Measurements from ENCODE around the gene SUCLG2.

- TF ChIP-seq ZFX (IDR thresholded peaks at IDR 0.05) = no peak
- TF ChIP-seq, protein P1, sequence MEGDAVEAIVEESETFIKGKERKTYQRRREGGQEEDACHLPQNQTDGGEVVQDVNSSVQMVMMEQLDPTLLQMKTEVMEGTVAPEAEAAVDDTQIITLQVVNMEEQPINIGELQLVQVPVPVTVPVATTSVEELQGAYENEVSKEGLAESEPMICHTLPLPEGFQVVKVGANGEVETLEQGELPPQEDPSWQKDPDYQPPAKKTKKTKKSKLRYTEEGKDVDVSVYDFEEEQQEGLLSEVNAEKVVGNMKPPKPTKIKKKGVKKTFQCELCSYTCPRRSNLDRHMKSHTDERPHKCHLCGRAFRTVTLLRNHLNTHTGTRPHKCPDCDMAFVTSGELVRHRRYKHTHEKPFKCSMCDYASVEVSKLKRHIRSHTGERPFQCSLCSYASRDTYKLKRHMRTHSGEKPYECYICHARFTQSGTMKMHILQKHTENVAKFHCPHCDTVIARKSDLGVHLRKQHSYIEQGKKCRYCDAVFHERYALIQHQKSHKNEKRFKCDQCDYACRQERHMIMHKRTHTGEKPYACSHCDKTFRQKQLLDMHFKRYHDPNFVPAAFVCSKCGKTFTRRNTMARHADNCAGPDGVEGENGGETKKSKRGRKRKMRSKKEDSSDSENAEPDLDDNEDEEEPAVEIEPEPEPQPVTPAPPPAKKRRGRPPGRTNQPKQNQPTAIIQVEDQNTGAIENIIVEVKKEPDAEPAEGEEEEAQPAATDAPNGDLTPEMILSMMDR (conservative IDR thresholded peaks at IDR 0.05) = no peak
These were observed 132.3 kb downstream of the SUCLG2 start for GRCh38 chr3:67522081-67522480.

Measured in C4-2B (cell line).